PFSK-1 (cell line): ENCODE measurements around the gene ABHD6.

Experiments
- FOXP2 ChIP-seq: optimal IDR thresholded peaks from 2 replicates; pipeline ENCODE3; 2011; ENCODE audit warnings: borderline replicate concordance, control low read depth, inconsistent platforms; ENCODE audit not compliant: insufficient read depth; ENCODE audit errors: extremely low read length, extremely low read depth
- POLR2AphosphoS5 ChIP-seq: IDR thresholded peaks from 2 replicates; pipeline ENCODE4 v1.6.1; 2012; ENCODE audit warnings: low read depth, mild to moderate bottlenecking, control low read depth, low read length, moderate library complexity
- SIN3A ChIP-seq: IDR thresholded peaks from 2 replicates; pipeline ENCODE4 v1.6.1; 2012; ENCODE audit warnings: mild to moderate bottlenecking, low read length, moderate library complexity, borderline replicate concordance; ENCODE audit not compliant: insufficient read depth
- TAF1 ChIP-seq: IDR thresholded peaks from 2 replicates; pipeline ENCODE4 v1.6.1; 2012; ENCODE audit warnings: low read length, control low read depth, borderline replicate concordance; ENCODE audit not compliant: insufficient read depth
- TF ChIP-seq, protein P1 (sequence below), 2 experiments: IDR thresholded peaks; 2 replicates each; pipeline versions ENCODE4 v1.6.1 to v1.8.0; 2011 to 2012; ENCODE audit warnings: low read depth in 2 of 2, low read length in 2 of 2, control low read depth in 1 of 2, inconsistent platforms in 1 of 2, mild to moderate bottlenecking in 1 of 2, moderate library complexity in 1 of 2; ENCODE audit not compliant: insufficient read depth in 1 of 2

- TF ChIP-seq POLR2AphosphoS5 (no peak), TAF1 (no peak), SIN3A (no peak), FOXP2 (no peak)
- TF ChIP-seq, protein P1, sequence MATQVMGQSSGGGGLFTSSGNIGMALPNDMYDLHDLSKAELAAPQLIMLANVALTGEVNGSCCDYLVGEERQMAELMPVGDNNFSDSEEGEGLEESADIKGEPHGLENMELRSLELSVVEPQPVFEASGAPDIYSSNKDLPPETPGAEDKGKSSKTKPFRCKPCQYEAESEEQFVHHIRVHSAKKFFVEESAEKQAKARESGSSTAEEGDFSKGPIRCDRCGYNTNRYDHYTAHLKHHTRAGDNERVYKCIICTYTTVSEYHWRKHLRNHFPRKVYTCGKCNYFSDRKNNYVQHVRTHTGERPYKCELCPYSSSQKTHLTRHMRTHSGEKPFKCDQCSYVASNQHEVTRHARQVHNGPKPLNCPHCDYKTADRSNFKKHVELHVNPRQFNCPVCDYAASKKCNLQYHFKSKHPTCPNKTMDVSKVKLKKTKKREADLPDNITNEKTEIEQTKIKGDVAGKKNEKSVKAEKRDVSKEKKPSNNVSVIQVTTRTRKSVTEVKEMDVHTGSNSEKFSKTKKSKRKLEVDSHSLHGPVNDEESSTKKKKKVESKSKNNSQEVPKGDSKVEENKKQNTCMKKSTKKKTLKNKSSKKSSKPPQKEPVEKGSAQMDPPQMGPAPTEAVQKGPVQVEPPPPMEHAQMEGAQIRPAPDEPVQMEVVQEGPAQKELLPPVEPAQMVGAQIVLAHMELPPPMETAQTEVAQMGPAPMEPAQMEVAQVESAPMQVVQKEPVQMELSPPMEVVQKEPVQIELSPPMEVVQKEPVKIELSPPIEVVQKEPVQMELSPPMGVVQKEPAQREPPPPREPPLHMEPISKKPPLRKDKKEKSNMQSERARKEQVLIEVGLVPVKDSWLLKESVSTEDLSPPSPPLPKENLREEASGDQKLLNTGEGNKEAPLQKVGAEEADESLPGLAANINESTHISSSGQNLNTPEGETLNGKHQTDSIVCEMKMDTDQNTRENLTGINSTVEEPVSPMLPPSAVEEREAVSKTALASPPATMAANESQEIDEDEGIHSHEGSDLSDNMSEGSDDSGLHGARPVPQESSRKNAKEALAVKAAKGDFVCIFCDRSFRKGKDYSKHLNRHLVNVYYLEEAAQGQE (IDR thresholded peaks at IDR 0.05; ENCODE audit: insufficient read depth in 1 of 2, low read depth in 2 of 2, low read length in 2 of 2): no peak
Measured at GRCh38 chr3:58242340-58242739, 4.7 kb downstream of the ABHD6 start.
